Kasumi-1 (cell line): ENCODE measurements around the gene TTLL10.

Experiments
- DNase-seq, 2 experiments: peaks; one replicate each; lab custom pipeline; 2025; lab: John Stamatoyannopoulos, UW

TTLL10 gene, protein sequence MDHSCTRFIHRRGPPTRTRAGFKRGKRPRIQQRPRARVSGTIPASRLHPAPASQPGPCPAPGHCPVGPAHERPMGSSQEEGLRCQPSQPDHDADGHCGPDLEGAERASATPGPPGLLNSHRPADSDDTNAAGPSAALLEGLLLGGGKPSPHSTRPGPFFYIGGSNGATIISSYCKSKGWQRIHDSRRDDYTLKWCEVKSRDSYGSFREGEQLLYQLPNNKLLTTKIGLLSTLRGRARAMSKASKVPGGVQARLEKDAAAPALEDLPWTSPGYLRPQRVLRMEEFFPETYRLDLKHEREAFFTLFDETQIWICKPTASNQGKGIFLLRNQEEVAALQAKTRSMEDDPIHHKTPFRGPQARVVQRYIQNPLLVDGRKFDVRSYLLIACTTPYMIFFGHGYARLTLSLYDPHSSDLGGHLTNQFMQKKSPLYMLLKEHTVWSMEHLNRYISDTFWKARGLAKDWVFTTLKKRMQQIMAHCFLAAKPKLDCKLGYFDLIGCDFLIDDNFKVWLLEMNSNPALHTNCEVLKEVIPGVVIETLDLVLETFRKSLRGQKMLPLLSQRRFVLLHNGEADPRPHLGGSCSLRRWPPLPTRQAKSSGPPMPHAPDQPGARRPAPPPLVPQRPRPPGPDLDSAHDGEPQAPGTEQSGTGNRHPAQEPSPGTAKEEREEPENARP

DNA sequence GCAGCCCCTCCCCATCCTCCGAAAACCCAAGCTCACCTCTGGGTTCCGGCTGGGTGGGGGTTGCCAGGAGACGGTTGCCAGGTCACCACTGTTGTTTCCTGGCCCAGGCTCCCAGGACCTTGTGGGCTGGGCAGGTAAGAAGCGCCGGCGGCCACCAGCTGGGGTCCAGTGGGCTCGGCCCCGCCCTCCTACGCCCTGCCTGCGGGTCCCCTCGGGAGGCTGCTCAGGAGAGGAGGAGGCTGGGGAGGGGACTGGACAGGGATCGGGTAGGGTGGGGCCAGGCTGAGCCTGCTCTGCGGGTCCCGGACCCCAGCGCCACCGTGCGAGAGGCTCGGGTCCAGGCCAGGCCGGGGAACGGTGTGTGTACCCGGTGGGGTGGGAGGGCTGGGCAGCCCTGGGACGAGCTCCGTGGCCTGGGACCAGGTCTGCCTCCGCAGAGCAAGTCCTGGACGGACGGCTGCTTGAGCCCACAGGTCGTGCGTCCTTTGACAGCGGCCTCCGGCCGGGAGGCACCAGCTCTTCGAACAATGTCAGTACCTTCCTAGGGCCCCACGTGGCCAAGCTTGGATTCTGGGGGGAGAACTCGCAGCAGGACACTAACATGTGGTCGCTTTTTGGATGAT lies at the start of gene TTLL10:
TSS of gene TTLL10 (plus strand) at position 88 of the 623 bp plus-strand sequence. CDS start 5,336 bp downstream, outside the sequence.
- no peak for DNase-seq

- DNase-seq: no peak
Observed at GRCh38 chr1:1124508-1124785, 49.2 kb upstream of the TTLL10 start.

GRCh38 chr1:1124786-1125642 lies 48.7 kb upstream of the TTLL10 start:
- DNase-seq: no peak

GRCh38 chr1:1125945-1126344 lies 47.7 kb upstream of the TTLL10 start:
- DNase-seq: no peak

- no peak for DNase-seq
Observed at GRCh38 chr1:1127551-1128451, 45.9 kb upstream of the TTLL10 start.

GRCh38 chr1:1128454-1129139 lies 45.1 kb upstream of the TTLL10 start:
- DNase-seq: no peak

DNA sequence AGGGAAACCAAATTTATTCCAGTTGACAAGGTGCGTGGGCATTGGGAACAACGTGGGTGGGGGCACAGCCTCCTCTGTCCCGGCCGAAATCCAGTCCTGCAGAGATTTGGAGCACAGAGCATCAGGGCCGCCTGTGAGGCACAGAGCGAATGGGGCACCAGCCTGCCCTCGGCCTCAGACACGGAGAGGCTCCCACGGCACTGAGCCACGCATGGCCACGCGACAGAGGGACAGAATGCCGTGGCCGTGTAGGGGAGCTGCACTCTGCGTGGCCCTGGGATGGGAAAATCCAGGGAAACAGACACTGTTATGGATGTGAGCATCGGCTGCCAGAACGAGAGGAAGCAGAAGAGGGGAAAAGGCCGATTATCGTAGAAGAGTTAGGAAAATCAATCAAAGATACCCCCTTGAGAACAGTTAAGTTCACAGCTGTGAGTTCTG lies 44.3 kb upstream of the TTLL10 start:
- no peak for DNase-seq

DNA sequence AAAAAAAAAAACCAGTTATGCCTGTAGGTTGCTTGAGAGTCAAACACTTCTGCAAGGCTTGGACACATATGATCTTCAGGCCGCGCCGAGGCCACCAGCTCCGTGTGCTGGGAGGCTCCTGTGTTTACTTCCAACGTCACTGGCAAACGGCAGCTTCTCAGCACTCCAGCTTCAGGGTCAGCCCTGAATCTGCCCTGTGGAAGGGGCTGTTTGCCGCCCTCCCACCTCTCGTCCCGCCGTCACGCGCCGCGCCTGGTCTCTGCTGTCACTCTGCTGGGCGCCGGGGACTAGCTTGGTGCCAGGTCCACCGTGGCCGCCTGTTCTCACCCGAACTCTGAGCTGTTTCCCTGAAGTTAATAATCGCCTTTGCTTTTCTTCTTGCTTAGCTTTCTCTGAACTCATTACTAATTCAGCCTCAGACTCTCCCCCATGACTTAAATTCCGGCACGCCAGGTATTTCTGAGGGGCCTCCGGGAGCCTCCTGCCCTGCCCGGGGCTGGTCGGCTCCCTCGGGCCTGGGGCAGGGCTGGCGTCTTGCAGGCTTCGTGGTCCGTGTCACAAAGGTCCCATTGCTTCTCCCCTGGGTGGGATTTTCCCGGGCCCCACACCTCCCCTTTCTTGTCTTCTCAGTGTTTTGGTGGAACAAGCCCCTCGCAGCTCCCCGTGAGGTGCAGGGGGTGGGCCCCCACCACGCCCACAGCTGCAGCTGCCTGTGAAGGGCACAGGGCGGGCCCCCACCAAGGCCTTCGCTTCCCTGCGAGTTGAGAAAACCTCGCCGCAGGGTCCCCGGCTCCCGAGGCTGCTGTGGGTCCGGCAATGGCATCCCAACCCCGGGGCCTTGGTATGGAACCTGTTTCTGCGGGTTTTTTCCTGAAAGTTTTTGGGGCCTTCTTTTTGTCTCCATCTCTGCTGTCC lies 43.2 kb upstream of the TTLL10 start:
- DNase-seq: no peak

- DNase-seq: no peak
Observed at GRCh38 chr1:1132042-1132950, 41.4 kb upstream of the TTLL10 start.

GRCh38 chr1:1132956-1133750 lies 40.5 kb upstream of the TTLL10 start:
- no peak for DNase-seq

GRCh38 chr1:1134300-1134970 lies 39.2 kb upstream of the TTLL10 start:
- no peak for DNase-seq

DNA sequence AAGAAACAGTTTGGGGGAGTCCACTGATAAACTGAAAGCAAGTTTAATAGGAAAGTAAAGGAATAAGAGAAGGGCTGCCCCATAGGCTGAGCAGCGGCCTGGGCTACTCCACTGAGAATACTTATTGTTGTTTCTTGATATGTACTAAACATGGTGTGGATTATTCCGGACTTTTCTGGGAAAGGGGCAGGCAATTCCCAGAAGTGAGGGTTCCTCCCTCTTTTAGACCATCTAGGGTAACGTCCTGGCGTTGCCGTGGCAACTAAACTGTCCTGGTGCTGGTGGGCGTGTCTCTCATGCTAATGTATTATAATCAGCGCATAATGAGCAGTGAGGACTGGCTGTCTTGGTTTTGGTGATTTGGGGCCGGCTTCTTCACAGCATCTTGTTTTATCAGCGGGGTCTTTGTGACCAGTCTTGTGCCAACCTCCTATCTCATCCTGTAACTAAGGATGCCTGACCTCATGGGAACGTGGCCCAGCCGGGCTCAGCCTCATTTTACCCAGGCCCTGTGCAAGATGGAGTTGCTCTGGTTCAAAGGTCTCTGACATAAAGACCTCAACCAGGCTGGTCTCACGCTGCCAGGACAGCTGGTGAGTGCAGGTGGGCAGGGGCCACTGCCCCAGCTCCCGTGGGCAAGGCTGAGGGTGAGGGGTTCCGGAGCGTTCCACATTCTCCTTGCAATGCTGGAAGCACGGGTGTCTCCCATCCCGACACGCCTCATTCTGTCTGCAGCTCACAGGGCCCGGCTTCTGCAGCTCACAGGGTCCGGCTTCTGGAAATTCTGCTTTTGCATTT lies 38.1 kb upstream of the TTLL10 start:
- no peak for DNase-seq

DNA sequence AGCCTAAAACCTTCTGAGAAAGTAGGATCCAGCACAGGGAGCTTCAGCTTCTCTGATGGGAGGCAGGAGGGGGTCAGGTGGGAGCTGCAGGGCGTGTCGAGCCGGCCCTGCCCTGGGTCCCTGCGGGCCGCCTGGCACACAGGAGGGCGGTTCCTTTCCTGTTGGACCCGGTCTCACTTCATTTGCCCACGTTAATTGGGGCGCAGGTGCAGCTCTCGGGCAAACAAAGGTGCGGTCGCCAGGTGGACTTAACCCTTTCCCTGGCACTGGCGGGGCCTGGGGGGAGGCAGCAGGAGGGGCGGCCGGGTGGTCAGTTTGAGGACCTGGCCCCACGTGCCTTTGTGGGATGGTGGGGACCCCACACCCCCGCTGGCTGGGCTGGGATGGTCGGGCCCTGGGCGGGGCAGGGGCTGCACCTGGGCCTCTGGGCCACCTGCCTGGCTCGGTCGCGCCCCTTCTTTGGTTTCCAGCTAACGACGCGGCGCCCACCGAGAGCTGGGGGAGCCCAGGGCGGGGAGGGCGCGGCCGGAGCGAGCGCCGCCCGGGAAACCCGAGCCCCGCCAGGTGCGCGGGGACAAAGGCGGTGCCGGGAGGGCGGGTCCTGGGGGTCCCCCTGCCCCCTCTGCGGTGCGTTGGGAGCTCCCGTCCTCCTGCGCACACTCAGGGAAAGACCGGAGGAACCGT lies 37.0 kb upstream of the TTLL10 start:
- DNase-seq: no peak

DNA sequence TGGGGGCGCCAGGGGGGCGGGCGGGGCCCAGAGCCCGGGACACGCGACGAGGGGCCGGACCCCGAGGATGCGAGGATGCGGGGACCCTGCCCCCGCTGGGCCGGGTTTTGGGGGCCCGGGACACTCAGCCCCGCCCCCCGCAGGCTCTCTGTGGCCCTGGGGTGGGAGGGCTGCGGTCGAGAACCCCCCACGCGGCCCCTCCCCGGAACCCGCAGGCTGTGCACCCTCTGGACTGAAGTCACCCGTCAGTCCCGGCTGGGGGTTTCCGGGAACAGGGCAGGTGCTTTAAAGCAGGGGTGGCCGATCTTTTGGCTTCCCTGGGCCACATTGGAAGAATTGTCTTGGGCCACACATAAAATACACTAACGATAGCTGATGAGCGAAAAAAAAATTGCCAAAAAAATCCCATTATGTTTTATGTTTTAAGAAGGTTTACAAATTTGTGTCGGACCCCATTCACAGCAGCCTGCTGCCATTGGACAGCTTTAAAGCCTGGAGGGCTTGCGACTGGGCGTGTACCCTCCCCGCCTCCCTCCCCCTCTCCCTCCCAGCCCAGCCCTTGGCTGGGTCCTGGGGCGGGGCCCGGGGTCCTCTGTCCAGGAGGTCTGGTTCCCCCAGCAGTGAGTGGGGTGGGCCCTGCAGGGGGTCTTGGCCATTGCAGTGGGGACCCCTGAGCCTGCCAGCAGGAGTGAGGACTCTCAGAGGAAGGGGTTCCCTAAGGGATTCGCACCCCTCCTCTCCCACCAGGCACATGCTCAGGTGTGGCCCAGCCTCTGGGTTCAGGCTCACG lies 36.2 kb upstream of the TTLL10 start:
- peak in 1 of 2 experiments; percentile 14 for DNase-seq

DNA sequence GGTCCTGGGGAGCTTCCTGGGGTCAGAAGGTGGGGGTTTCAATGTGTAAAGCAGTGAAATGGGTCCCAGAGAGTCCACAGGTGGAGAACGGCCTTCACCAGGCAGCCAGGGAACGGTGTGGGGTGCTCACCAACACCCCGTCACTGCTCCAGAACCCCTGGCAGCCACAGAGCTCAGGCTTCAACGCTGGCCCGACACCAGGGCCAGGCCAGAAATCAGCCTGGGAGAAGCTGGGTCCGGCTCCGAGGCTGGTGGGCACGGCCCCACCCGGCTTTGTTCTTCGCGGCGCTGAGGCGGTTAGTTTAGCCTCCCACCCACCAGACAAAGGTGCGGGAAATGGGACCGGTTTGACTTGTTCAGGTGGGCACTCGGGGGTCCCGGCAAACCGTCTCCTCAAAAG lies 33.0 kb upstream of the TTLL10 start:
- no peak for DNase-seq
